ENCODE results near the gene C2orf49. TPM values are rescaled to one million over a fixed set of nuclear protein-coding genes. Genes with fewer than 3 reads are reported as not detected.

The C2orf49 gene
- total and polyA plus RNA-seq, 10 of the 15 experiments (the other 5 are each of a cell fraction or from before 2014, with no cell fraction given), result 7.2 to 24.2 (median 15.5) TPM

DNA sequence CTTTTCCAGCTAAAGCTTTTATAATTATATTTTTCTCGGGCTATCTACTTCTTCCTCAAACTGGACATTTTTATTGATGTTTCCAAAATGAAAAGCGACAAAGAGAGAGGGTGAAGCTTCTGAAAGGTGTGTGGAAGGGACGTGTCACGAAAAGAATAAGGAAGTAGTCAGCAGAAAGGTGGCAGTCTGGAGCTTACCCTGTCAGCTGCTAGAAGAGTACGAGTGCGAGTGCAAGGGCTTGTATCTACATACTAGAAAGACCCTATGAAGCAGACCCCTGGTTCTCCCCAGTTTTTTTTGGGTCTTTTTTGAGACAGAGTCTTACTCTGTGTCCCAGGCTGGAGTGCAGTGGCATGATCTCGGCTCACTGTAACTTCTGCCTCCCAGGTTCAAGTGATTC lies 46.9 kb downstream of the C2orf49 start:
- DNase-seq (ENCODE audit: low read depth, low spot score) (no peak), ATAC-seq (no peak), FAIRE-seq (no peak)
- SMC1A ChIA-PET (ENCODE audit: uncharacterized antibody, unreplicated experiment), result interaction anchor here (1.0 to 1.1 kb wide), 2 partner anchors 9 to 135 kb away, joined by 3 read pairs; no protein-coding TSS in a partner anchor
- no peaks in the 10 kb centered on the region for H3K79me2 ChIP-seq (ENCODE audit: control insufficient read depth, insufficient read depth, low read length)
- no peak overlapping the region for H2AFZ ChIP-seq (ENCODE audit: control insufficient read depth, low read depth, low read length)
- BruUV-seq (replicated peaks), result no TSS peak
- H3K4me3 ChIP-seq, result no peak overlapping the region
- POLR2A ChIA-PET, result no interaction called here
- CTCF ChIA-PET, result no interaction called here
- H3K9me3 ChIP-seq (replicated peaks; ENCODE audit: control insufficient read depth, insufficient read depth, low read length), result no peaks in the 10 kb centered on the region
- no peak overlapping the region for H3K4me2 ChIP-seq (ENCODE audit: control insufficient read depth, insufficient read depth)
- no peak overlapping the region for H3K9ac ChIP-seq (ENCODE audit: control insufficient read depth, insufficient read depth, low read length)
- no peaks in the 10 kb centered on the region for H3K36me3 ChIP-seq (ENCODE audit: control insufficient read depth in 2 of 2, insufficient read depth in 2 of 2, low read length in 1 of 2)
- H3K4me1 ChIP-seq (ENCODE audit: control insufficient read depth, insufficient read depth, low read length), result no peaks in the 10 kb centered on the region
- H3K27ac ChIP-seq (ENCODE audit: control insufficient read depth, insufficient read depth), result no peak overlapping the region
- WGBS (ENCODE audit: insufficient coverage, insufficient replicate concordance, low lambda C conversion rate, missing lambda C conversion rate), result 50% methylated on average over 7 of the region's 7 CpGs
- TF ChIP-seq WRNIP1 (IDR thresholded peaks at IDR 0.05; ENCODE audit: borderline replicate concordance, low read depth, low read length) (no peak), NFYB (IDR thresholded peaks at IDR 0.05; ENCODE audit: insufficient read depth, low read depth, low read length) (no peak), CHD1 (IDR thresholded peaks at IDR 0.05; ENCODE audit: low read depth, low read length) (no peak), BMI1 (IDR thresholded peaks at IDR 0.05; ENCODE audit: borderline replicate concordance) (no peak), SREBF1 (IDR thresholded peaks at IDR 0.05; ENCODE audit: low read length) (no peak), ZBED1 (IDR thresholded peaks at IDR 0.05; ENCODE audit: borderline replicate concordance) (no peak), NBN (IDR thresholded peaks at IDR 0.05) (no peak), STAT1 (conservative IDR thresholded peaks at IDR 0.05) (no peak), GABPA (IDR thresholded peaks at IDR 0.05; ENCODE audit: low read depth) (no peak), TCF12 (IDR thresholded peaks at IDR 0.05; ENCODE audit: low read depth, low read length) (no peak), SUPT20H (IDR thresholded peaks at IDR 0.05; ENCODE audit: borderline replicate concordance, control insufficient read depth, low read depth, low read length) (no peak), NFIC (IDR thresholded peaks at IDR 0.05; ENCODE audit: low read depth, low read length) (no peak), MYC (IDR thresholded peaks at IDR 0.05; ENCODE audit: insufficient read depth, insufficient read length, insufficient replicate concordance, low read length, severe bottlenecking) (no peak), ZNF622 (IDR thresholded peaks at IDR 0.05) (no peak), KLF5 (IDR thresholded peaks at IDR 0.05; ENCODE audit: partially characterized antibody) (no peak)
- TF ChIP-seq, protein P1, sequence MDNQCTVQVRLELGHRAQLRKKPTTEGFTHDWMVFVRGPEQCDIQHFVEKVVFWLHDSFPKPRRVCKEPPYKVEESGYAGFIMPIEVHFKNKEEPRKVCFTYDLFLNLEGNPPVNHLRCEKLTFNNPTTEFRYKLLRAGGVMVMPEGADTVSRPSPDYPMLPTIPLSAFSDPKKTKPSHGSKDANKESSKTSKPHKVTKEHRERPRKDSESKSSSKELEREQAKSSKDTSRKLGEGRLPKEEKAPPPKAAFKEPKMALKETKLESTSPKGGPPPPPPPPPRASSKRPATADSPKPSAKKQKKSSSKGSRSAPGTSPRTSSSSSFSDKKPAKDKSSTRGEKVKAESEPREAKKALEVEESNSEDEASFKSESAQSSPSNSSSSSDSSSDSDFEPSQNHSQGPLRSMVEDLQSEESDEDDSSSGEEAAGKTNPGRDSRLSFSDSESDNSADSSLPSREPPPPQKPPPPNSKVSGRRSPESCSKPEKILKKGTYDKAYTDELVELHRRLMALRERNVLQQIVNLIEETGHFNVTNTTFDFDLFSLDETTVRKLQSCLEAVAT (IDR thresholded peaks at IDR 0.05), result no peak
- TF ChIP-seq, protein P2, sequence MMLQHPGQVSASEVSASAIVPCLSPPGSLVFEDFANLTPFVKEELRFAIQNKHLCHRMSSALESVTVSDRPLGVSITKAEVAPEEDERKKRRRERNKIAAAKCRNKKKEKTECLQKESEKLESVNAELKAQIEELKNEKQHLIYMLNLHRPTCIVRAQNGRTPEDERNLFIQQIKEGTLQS (IDR thresholded peaks at IDR 0.05; ENCODE audit: borderline replicate concordance, extremely low read depth, low read depth, low read length), result no peak
- in situ Hi-C loops (cut with MboI) (no loop called here), intact Hi-C loops (cut with micrococcal nuclease; ENCODE audit: unreplicated experiment) (no loop called here)
- RAD21 ChIA-PET (ENCODE audit: unreplicated experiment), result no interaction called here
- no peaks in the 10 kb centered on the region; a peak in 1 of 4 replicates for H3K27me3 ChIP-seq (replicated peaks in 1 of 2; ENCODE audit: control insufficient read depth in 2 of 2, insufficient read depth in 2 of 2, low read length in 1 of 2)
- H4K20me1 ChIP-seq (ENCODE audit: control insufficient read depth, insufficient read depth), result no peaks in the 10 kb centered on the region

Data from GM12878 (cell line).